KBM-7 (cell line): Measurements from ENCODE around the gene SLC43A2.
A peak's percentile ranks its signal among the peaks of the same experiment; 100 is the strongest.
"Not testable (repeated sequence)": the region's sequence is repeated elsewhere in the genome, so short reads cannot be mapped to it uniquely, and the experiment has no call there.

Experiments
- DNase-seq: peaks from one replicate; pipeline ENCODE4 v3.0.0-alpha.2; 2015
- in situ Hi-C: fragments of 300-500 bp; cut with MboI; formaldehyde crosslinking; loops from 2 replicates; pipeline ENCODE4 v1.14.3; 2020; ENCODE audit warnings: low sequenced_read_pairs, low pct_unique_long_range_greater_than_20kb, mixed read lengths

The SLC43A2 gene

GRCh38 chr17:1627982-1628855, at the start of gene SLC43A2:
TSS of gene SLC43A2 (minus strand) at chr17:1628834. CDS start at chr17:1627874, 960 bp downstream.
- in situ Hi-C loops: loop anchor here (10.0 kb wide), 1 partner anchor 53 kb away; no protein-coding TSS in a partner anchor
- DNase-seq: peak; percentile 86

- DNase-seq: no peak
- in situ Hi-C loops: no loop called here
Measured at GRCh38 chr17:1676401-1676800, 47.8 kb upstream of the SLC43A2 start.

GRCh38 chr17:1673041-1673785, 44.6 kb upstream of the SLC43A2 start:
- in situ Hi-C loops: no loop called here
- no peak for DNase-seq

- in situ Hi-C loops, DNase-seq: not testable (repeated sequence)
Measured at GRCh38 chr17:1663934-1664333, 35.3 kb upstream of the SLC43A2 start.

- in situ Hi-C loops: no loop called here
- DNase-seq: no peak
Measured at GRCh38 chr17:1661045-1661444, 32.4 kb upstream of the SLC43A2 start.

- in situ Hi-C loops: no loop called here
Measured at GRCh38 chr17:1658100-1658499, 29.5 kb upstream of the SLC43A2 start.

GRCh38 chr17:1653735-1654134, 25.1 kb upstream of the SLC43A2 start:
- in situ Hi-C loops: no loop called here
- no peak for DNase-seq

More at GRCh38 chr17:1658100-1658499, 29.5 kb upstream of the SLC43A2 start:
- DNase-seq: no peak

GRCh38 chr17:1652794-1653193, 24.2 kb upstream of the SLC43A2 start:
- in situ Hi-C loops, DNase-seq: not testable (repeated sequence)

GRCh38 chr17:1651559-1651844, 22.9 kb upstream of the SLC43A2 start:
- in situ Hi-C loops: no loop called here

GRCh38 chr17:1650731-1651558, 22.3 kb upstream of the SLC43A2 start:
- DNase-seq: no peak
- in situ Hi-C loops: no loop called here

More at GRCh38 chr17:1651559-1651844, 22.9 kb upstream of the SLC43A2 start:
- no peak for DNase-seq

GRCh38 chr17:1649844-1650501, 21.3 kb upstream of the SLC43A2 start, which contains the start of gene RILP:
TSS of gene RILP (minus strand) at chr17:1649866. CDS start at chr17:1649804, 62 bp downstream.
- peak; percentile 66 for DNase-seq
- in situ Hi-C loops: no loop called here

GRCh38 chr17:1648963-1649843, 20.6 kb upstream of the SLC43A2 start:
- DNase-seq: peak; percentile 95
- in situ Hi-C loops: no loop called here

GRCh38 chr17:1648173-1648962, 19.7 kb upstream of the SLC43A2 start:
- in situ Hi-C loops: no loop called here
- no peak for DNase-seq

- in situ Hi-C loops: no loop called here
- no peak for DNase-seq
Measured at GRCh38 chr17:1647802-1648171, 19.2 kb upstream of the SLC43A2 start.

- in situ Hi-C loops: no loop called here
Measured at GRCh38 chr17:1646199-1646875, 17.7 kb upstream of the SLC43A2 start.

GRCh38 chr17:1645207-1646171, 16.9 kb upstream of the SLC43A2 start, which contains the start of gene SCARF1:
TSS of gene SCARF1 (minus strand) at chr17:1645732. CDS start at chr17:1645697, 35 bp downstream.
- peak; percentile 86 for DNase-seq

More at GRCh38 chr17:1646199-1646875, 17.7 kb upstream of the SLC43A2 start:
- DNase-seq: no peak

More at GRCh38 chr17:1645207-1646171, 16.9 kb upstream of the SLC43A2 start, which contains the start of gene SCARF1:
- in situ Hi-C loops: no loop called here
